Stimulated activated naive B cell treated with anti-CD40 and anti-IgM and Interleukin-4, amounts not matched to agents 10 μg/mL and 1 μg/mL and 100 μg/mL, for 72 hours (primary cell): ENCODE data around the gene TPSAB1.
A peak's percentile ranks its signal among the peaks of the same experiment; 100 is the strongest.
"Not testable (repeated sequence)": the region's sequence is repeated elsewhere in the genome, so short reads cannot be mapped to it uniquely, and the experiment has no call there.

Experiments used
- ATAC-seq, 2 donors: fragments of 150-1000 bp; cut with Tn5 transposase; replicated peaks; 2 replicates each; pipeline ENCODE4 v1.10.0; 2021; ENCODE audit warnings: moderate library complexity in 1 of 2
- DNase-seq: peaks from one replicate; pipeline ENCODE4 v3.0.0; 2021
- H3K27ac Mint-ChIP-seq: one replicate; pipeline ENCODE4 v1.8.0; 2022; ENCODE audit warnings: mild to moderate bottlenecking, mixed read lengths
- H3K27me3 Mint-ChIP-seq, 2 donors: one replicate each; pipeline ENCODE4 v1.8.0; 2022; ENCODE audit warnings: mixed read lengths in 2 of 2
- H3K36me3 Mint-ChIP-seq, 2 donors: one replicate each; pipeline ENCODE4 v1.8.0; 2022; ENCODE audit warnings: mixed read lengths in 2 of 2, mild to moderate bottlenecking in 1 of 2
- H3K4me1 Mint-ChIP-seq, 2 donors: one replicate each; pipeline ENCODE4 v1.8.0; 2022; ENCODE audit warnings: mixed read lengths in 2 of 2, mild to moderate bottlenecking in 1 of 2
- H3K4me3 Mint-ChIP-seq, 2 donors: one replicate each; pipeline ENCODE4 v1.8.0; 2022; ENCODE audit warnings: mild to moderate bottlenecking in 2 of 2, mixed read lengths in 2 of 2, moderate library complexity in 1 of 2
- H3K9me3 Mint-ChIP-seq, 2 donors: one replicate each; pipeline ENCODE4 v1.8.0; 2022; ENCODE audit warnings: mixed read lengths in 2 of 2, mild to moderate bottlenecking in 1 of 2

The TPSAB1 gene

GRCh38 chr16:1271724-1272413 lies 31.4 kb downstream of the TPSAB1 start:
- H3K27ac Mint-ChIP-seq, H3K9me3 Mint-ChIP-seq, DNase-seq, ATAC-seq, H3K4me1 Mint-ChIP-seq, H3K36me3 Mint-ChIP-seq, H3K4me3 Mint-ChIP-seq: not testable (repeated sequence)
- peaks cover 46 to 60% of the 10 kb centered on the region in 2 donors for H3K27me3 Mint-ChIP-seq

- H3K27me3 Mint-ChIP-seq = peaks cover 49 to 68% of the 10 kb centered on the region in 2 donors
- no peak for ATAC-seq
Measured at GRCh38 chr16:1272453-1273198, 32.1 kb downstream of the TPSAB1 start.

GRCh38 chr16:1273816-1274215 lies 33.3 kb downstream of the TPSAB1 start:
- no peaks in the 10 kb centered on the region for H3K9me3 Mint-ChIP-seq
- H3K27me3 Mint-ChIP-seq = peaks cover 59 to 80% of the 10 kb centered on the region in 2 donors
- DNase-seq = no peak
- peaks cover 3 to 4% of the 10 kb centered on the region in 2 donors for H3K4me1 Mint-ChIP-seq
- no peak overlapping the region for H3K27ac Mint-ChIP-seq
- ATAC-seq = no peak
- no peaks in the 10 kb centered on the region for H3K36me3 Mint-ChIP-seq
- H3K4me3 Mint-ChIP-seq = no peak overlapping the region

More at GRCh38 chr16:1272453-1273198, 32.1 kb downstream of the TPSAB1 start:
- no peak for DNase-seq
- Mint-ChIP-seq H3K4me3 (no peak overlapping the region), H3K36me3 (no peaks in the 10 kb centered on the region), H3K4me1 (peaks cover 0 to 2% of the 10 kb centered on the region in 2 donors), H3K9me3 (no peaks in the 10 kb centered on the region), H3K27ac (no peak overlapping the region)

- no peak overlapping the region for H3K4me3 Mint-ChIP-seq
- no peaks in the 10 kb centered on the region for H3K9me3 Mint-ChIP-seq
- peaks cover 3 to 4% of the 10 kb centered on the region in 2 donors for H3K4me1 Mint-ChIP-seq
- H3K36me3 Mint-ChIP-seq = no peaks in the 10 kb centered on the region
- no peak overlapping the region for H3K27ac Mint-ChIP-seq
- H3K27me3 Mint-ChIP-seq = peaks cover 57 to 86% of the 10 kb centered on the region in 2 donors
- ATAC-seq = no peak
- DNase-seq = no peak
Measured at GRCh38 chr16:1274767-1275166, 34.3 kb downstream of the TPSAB1 start.

GRCh38 chr16:1275791-1276579 lies 35.5 kb downstream of the TPSAB1 start:
- no peak overlapping the region for H3K4me3 Mint-ChIP-seq
- no peaks in the 10 kb centered on the region for H3K9me3 Mint-ChIP-seq
- H3K27ac Mint-ChIP-seq = no peak overlapping the region
- H3K36me3 Mint-ChIP-seq = no peaks in the 10 kb centered on the region
- DNase-seq (no peak), ATAC-seq (no peak)
- peaks cover 3 to 4% of the 10 kb centered on the region in 2 donors for H3K4me1 Mint-ChIP-seq
- H3K27me3 Mint-ChIP-seq = peaks cover 49 to 79% of the 10 kb centered on the region in 2 donors

- Mint-ChIP-seq H3K36me3 (no peaks in the 10 kb centered on the region), H3K4me1 (peaks cover 3 to 4% of the 10 kb centered on the region in 2 donors), H3K27ac (no peak overlapping the region), H3K27me3 (peaks cover 43 to 73% of the 10 kb centered on the region in 2 donors), H3K9me3 (no peaks in the 10 kb centered on the region), H3K4me3 (no peak overlapping the region)
- DNase-seq (no peak), ATAC-seq (no peak)
Measured at GRCh38 chr16:1276580-1276878, 36.0 kb downstream of the TPSAB1 start.

- no peak overlapping the region for H3K4me3 Mint-ChIP-seq
- H3K36me3 Mint-ChIP-seq = no peaks in the 10 kb centered on the region
- H3K4me1 Mint-ChIP-seq = peaks cover 3 to 4% of the 10 kb centered on the region in 2 donors
- no peak for DNase-seq
- peaks cover 42 to 70% of the 10 kb centered on the region in 2 donors for H3K27me3 Mint-ChIP-seq
- ATAC-seq = no peak
- H3K9me3 Mint-ChIP-seq = no peaks in the 10 kb centered on the region
- no peak overlapping the region for H3K27ac Mint-ChIP-seq
Measured at GRCh38 chr16:1277151-1277598, 36.7 kb downstream of the TPSAB1 start.

GRCh38 chr16:1277617-1278282 lies 37.2 kb downstream of the TPSAB1 start:
- Mint-ChIP-seq H3K4me1 (peaks cover 4 to 6% of the 10 kb centered on the region in 2 donors), H3K36me3 (no peaks in the 10 kb centered on the region), H3K27ac (no peak overlapping the region), H3K9me3 (no peaks in the 10 kb centered on the region), H3K27me3 (peaks cover 40 to 64% of the 10 kb centered on the region in 2 donors), H3K4me3 (no peak overlapping the region)
- ATAC-seq (no peak), DNase-seq (no peak)

GRCh38 chr16:1278477-1278876 lies 38.0 kb downstream of the TPSAB1 start:
- ATAC-seq (no peak), DNase-seq (no peak)
- H3K27me3 Mint-ChIP-seq = peaks cover 32 to 62% of the 10 kb centered on the region in 2 donors
- H3K36me3 Mint-ChIP-seq = no peaks in the 10 kb centered on the region
- peaks cover 4% of the 10 kb centered on the region in 2 donors for H3K4me1 Mint-ChIP-seq
- no peak overlapping the region for H3K4me3 Mint-ChIP-seq
- no peak overlapping the region for H3K27ac Mint-ChIP-seq
- H3K9me3 Mint-ChIP-seq = no peaks in the 10 kb centered on the region

GRCh38 chr16:1279081-1279944 lies 38.8 kb downstream of the TPSAB1 start:
- no peaks in the 10 kb centered on the region for H3K9me3 Mint-ChIP-seq
- no peak overlapping the region for H3K4me3 Mint-ChIP-seq
- peaks cover 4% of the 10 kb centered on the region in 2 donors for H3K4me1 Mint-ChIP-seq
- DNase-seq (no peak), ATAC-seq (no peak)
- no peaks in the 10 kb centered on the region for H3K36me3 Mint-ChIP-seq
- H3K27ac Mint-ChIP-seq = peak overlapping the region; percentile 45
- H3K27me3 Mint-ChIP-seq = peaks cover 35 to 67% of the 10 kb centered on the region in 2 donors

GRCh38 chr16:1279945-1280589 lies 39.6 kb downstream of the TPSAB1 start:
- no peak overlapping the region for H3K27ac Mint-ChIP-seq
- no peak overlapping the region for H3K4me3 Mint-ChIP-seq
- peaks cover 33 to 64% of the 10 kb centered on the region in 2 donors for H3K27me3 Mint-ChIP-seq
- H3K9me3 Mint-ChIP-seq = no peaks in the 10 kb centered on the region
- peaks cover 4% of the 10 kb centered on the region in 2 donors for H3K4me1 Mint-ChIP-seq
- ATAC-seq = no peak
- DNase-seq = no peak
- no peaks in the 10 kb centered on the region for H3K36me3 Mint-ChIP-seq

GRCh38 chr16:1280783-1281182 lies 40.3 kb downstream of the TPSAB1 start:
- no peaks in the 10 kb centered on the region for H3K9me3 Mint-ChIP-seq
- no peak overlapping the region for H3K27ac Mint-ChIP-seq
- H3K4me1 Mint-ChIP-seq = peaks cover 4% of the 10 kb centered on the region in 2 donors
- no peaks in the 10 kb centered on the region for H3K36me3 Mint-ChIP-seq
- no peak for ATAC-seq
- DNase-seq = no peak
- H3K4me3 Mint-ChIP-seq = no peak overlapping the region
- peaks cover 29 to 63% of the 10 kb centered on the region in 2 donors for H3K27me3 Mint-ChIP-seq

GRCh38 chr16:1281517-1281916 lies 41.0 kb downstream of the TPSAB1 start:
- H3K4me1 Mint-ChIP-seq = peaks cover 4% of the 10 kb centered on the region in 2 donors
- no peaks in the 10 kb centered on the region for H3K36me3 Mint-ChIP-seq
- H3K27me3 Mint-ChIP-seq = peaks cover 30 to 63% of the 10 kb centered on the region in 2 donors
- H3K27ac Mint-ChIP-seq = no peak overlapping the region
- no peak overlapping the region for H3K4me3 Mint-ChIP-seq
- no peaks in the 10 kb centered on the region for H3K9me3 Mint-ChIP-seq
- no peak for DNase-seq
- ATAC-seq = no peak
